CD4-positive, alpha-beta T cell treated with Interleukin-10 for 1 hour (primary cell): ENCODE data around the gene SHROOM3.

Experiments used
- DNase-seq: peaks from one replicate; pipeline ENCODE4 v3.0.0-alpha.2; 2020

SHROOM3 gene

GRCh38 chr4:76733068-76733771 lies 298.2 kb downstream of the SHROOM3 start:
- no peak for DNase-seq

DNA sequence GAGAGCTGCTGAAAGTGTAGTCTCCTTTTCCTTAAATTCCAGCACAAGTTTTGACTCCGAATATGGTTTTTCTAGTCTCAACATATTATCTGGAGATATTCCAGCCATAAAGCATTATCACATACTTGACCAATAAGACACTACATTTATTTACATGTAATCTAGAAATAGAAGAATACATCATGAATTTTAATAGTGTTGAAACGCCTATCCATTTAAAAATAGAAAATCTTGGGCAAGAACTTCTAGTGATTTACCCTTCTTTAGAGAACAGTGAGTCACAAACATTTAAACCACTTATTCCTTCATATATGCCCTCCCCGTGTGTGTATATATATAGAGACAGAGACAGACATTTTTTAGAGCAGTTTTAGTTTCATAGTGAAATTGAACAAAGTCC lies 301.4 kb downstream of the SHROOM3 start:
- no peak for DNase-seq

DNA sequence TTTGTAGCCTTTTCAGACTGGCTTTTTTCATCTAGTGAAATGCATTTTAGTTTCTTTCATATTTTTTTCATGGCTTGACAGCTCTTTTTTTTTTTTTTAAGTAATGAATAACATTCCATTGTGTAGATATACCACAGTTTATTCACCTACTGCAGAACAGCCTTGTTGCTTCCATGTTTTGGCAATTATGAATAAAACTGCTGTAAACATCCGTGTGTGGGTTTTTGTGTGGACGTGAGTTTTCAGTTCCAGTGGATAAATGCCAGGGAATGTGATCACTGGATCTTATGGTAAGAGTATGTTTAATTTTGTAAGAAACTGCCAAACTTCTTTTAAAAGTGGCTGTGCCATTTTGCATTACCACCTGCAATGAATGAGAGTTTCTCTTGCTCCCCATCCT lies 302.2 kb downstream of the SHROOM3 start:
- no peak for DNase-seq

DNA sequence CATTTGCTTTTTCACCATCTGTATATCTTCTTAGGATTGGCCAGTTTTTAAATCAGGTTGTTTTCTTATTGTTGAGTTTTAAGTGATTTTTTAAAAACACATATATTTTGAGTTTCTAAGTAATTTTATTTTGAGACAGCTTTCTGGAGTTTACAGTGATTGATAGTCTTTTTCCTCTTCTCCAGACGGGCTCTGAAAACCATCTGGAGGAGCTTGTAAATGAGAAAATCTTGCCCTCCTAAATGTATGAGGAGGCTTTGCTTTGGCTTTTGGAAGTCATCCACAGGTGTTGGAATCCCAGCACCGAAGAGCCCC lies 302.7 kb downstream of the SHROOM3 start:
- no peak for DNase-seq

DNA sequence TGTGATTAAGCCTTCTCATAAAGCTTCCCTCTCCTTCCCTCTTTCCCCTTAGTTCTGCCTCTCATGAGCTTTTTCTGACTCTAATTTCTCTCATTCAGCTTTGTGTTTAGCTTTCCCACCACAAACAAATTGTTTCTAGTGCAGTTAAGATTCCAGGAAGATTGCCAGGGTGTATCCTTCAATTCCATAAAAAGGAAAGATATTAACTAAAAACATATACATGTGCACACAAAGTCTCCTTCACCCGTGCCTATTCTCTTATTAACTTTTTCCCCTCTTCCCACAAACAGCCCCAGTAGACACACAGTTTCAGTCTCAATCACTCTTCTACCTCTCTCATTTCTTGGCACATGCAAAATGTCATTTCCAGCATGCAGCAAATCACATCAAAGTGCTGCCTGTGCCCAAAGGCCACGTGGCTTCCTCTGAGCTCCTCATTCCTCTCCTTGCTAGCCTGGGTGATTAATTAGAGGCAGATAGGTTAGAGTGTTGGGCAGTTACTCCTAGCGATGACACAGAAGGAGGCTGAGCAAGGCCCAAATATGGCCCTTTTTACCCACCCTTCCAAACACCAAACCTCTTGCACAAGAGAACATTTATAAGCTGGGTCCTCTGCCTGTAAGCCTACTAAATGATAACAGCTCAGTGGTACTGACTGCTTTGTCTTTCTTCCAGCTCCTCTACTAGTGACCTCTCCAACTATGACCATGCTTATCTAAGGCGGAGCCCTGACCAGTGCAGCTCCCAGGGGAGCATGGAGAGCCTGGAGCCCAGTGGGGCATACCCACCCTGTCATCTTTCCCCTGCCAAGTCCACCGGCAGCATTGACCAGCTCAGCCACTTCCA lies 303.3 kb downstream of the SHROOM3 start:
- DNase-seq, result no peak

- DNase-seq, result no peak
Observed at GRCh38 chr4:76740192-76740591, 305.2 kb downstream of the SHROOM3 start.

DNA sequence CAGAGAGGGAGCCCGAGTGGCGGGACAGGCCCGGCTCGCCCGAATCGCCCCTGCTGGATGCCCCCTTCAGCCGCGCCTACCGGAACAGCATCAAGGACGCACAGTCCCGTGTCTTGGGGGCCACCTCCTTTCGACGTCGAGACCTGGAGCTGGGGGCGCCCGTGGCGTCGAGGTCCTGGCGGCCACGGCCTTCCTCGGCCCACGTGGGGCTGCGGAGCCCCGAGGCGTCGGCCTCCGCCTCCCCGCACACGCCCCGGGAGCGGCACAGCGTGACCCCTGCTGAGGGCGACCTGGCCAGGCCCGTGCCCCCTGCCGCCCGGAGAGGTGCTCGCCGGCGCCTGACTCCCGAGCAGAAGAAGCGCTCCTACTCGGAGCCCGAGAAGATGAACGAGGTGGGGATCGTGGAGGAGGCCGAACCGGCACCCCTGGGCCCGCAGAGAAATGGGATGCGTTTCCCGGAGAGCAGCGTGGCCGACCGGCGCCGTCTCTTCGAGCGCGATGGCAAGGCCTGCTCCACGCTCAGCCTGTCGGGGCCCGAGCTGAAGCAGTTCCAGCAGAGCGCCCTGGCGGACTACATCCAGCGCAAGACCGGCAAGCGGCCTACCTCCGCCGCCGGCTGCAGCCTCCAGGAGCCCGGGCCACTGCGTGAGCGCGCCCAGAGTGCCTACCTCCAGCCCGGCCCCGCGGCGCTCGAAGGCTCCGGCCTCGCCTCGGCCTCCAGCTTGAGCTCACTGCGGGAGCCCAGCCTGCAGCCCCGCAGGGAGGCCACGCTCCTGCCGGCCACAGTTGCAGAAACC lies 306.0 kb downstream of the SHROOM3 start:
- DNase-seq, result no peak

- no peak for DNase-seq
Observed at GRCh38 chr4:76741663-76742020, 306.6 kb downstream of the SHROOM3 start.

DNA sequence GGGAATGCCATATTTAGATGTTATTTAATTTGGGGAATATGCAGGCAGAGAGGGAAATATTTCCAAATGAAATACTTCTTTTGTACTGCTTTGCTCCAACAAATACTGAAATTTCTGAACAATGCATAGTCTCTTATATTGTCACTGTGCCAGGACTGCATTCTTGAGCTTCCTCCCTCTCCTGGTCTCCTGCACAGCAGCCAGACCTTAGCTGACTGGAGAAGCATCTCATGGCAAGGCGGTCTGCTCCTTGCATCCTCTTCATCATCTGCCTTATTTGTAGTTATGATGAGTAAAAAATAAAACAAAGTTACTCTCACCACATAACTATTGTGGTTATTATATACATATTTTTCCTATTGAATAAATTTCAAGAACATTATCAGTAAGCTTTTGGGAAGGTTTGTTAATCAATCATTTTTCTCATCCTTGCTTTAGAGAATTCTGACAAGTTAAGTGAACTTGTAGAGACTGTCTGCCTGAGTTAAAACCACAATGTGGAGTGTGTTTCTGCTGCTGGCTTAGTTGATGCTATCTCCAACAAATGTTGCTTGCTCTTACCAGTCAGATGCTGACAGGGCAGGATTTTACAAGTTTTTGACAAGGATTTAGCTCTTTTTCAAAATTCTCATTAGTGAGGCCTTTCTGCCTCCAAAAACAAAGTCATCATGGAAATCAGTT lies 309.4 kb downstream of the SHROOM3 start:
- no peak for DNase-seq

DNA sequence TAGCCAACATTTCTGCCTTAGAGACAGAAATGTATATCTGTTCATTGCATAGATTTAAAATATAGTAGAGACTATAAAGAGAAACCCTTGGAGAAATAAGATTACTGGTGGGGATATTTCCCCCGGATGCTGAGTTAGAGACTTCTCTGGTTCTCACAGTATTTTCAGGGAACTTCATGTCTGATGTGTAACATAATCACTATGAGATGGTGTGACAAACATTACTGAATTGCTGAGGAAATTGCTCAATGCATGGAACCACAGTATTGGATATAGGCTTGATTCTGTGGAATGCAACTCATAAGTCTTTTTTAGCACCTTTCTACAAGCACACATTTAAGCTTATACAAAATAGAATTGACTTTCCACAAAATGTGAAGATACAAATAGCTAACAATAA lies 310.2 kb downstream of the SHROOM3 start:
- no peak for DNase-seq

- DNase-seq, result no peak
Observed at GRCh38 chr4:76747563-76747962, 312.5 kb downstream of the SHROOM3 start.

DNA sequence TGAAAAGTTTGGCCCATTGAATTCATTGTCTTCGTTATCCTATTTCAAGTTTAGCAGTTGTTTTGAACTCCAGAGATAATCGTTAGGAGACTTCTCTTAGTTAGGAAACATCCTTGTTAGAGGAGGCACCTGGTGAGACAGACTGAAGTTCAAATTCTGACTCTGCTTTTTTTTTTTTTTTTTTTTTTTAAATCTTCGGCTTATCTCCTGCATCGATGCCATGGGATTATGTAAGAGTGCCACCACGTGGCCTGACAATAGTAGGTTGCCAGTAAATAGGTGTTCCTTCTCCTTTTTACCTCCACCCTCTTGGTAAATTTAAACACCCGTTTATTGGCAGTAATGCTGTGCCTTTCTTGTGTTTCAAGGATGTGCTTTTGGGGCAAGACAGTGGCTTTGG lies 313.6 kb downstream of the SHROOM3 start:
- peak; percentile 7 for DNase-seq

GRCh38 chr4:76749355-76749754 lies 314.3 kb downstream of the SHROOM3 start:
- DNase-seq, result no peak

DNA sequence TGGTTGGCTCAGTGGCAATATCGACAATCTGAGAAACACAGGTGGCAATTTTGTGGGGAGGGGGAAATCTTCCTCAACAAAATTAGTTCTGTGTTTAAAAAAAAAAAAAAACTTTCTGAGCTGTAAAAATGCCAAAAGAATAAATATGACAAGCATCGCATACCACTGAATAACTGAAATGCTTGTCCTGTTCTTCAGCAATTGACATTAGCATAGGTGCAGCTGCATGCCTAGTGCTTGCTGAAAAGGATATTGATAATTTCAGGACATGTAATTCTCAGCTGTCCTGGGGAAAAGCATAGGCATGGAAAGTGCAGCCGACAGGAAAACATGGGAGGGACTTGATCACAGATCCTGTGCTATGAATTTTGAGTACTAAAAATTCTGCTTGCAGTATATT lies 315.7 kb downstream of the SHROOM3 start:
- no peak for DNase-seq

DNA sequence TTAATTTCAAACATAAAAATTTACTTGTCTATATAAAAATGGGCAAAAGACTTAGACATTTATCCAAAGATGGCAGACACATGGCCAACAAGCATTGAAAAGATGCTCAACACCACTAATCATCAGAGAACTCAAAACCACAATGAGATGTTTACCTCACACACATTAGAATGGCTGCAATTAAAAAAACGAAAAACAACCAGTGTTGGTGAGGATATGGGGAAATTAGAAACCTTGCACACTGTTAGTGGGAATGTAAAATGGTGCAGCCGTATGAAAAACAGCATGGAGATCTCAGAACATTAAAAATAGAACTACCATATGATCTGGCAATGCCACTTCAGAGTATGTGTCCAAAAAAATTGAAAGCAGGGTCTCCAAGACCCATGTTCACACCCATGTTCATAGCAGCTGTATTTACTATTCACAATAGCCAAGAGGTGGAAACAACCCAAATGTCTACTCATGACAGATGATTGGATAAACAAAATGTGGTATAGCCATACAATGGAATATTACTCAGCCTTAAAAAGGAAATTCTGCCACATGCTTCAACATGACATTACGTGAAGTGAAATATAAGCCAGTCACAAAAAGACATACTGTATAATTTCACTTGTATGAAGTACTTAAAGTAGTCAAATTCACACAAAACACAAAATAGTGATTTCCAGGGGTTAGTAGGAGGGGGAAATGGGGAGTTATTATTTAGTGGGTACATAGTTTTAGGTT lies 316.7 kb downstream of the SHROOM3 start:
- DNase-seq, result no peak

DNA sequence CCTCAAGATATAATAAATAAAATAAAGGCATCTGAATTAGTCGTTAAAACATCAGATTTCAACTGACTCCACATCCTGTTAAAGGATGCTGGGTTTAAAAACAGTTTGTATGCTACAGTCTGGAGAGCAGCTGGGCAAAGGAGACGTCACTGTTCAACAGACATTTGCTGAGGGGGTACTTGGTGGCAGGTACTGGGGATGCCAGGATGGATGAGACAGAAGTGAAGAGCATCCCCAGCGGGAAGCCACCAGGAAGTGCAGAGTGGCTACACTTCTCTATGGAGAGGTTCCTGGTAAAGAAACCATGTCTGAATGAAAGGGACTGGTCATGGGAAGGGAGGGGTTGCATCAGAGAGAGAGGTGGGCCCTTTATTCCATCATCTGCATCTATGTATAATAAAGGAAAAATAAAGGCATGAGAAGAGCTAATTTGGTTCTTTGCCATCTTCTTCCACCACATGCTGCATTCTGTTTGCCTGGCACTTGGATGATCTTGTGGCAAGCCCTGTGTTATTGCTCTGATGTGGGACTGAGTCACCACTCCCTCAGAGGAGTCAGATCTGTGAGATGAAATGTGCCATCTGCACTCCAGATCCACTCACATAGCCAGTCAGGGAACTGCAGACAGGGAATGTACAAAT lies 318.0 kb downstream of the SHROOM3 start:
- DNase-seq, result no peak

- DNase-seq, result no peak
Observed at GRCh38 chr4:76753814-76754213, 318.8 kb downstream of the SHROOM3 start.

DNA sequence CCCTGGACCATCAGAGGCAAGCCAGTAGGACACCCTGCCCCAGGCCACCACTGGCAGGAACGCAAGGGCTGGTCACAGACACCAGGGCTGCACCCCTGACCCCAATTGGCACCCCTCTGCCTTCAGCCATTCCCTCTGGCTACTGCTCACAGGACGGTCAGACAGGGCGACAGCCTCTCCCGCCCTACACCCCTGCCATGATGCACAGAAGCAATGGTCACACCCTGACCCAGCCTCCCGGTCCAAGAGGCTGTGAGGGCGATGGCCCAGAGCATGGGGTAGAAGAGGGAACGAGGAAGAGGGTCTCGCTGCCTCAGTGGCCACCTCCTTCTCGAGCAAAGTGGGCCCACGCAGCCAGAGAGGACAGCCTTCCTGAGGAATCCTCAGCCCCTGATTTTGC lies 319.4 kb downstream of the SHROOM3 start:
- DNase-seq, result no peak

GRCh38 chr4:76755756-76756155 lies 320.7 kb downstream of the SHROOM3 start:
- no peak for DNase-seq

GRCh38 chr4:76756416-76756815 lies 321.4 kb downstream of the SHROOM3 start:
- no peak for DNase-seq

DNA sequence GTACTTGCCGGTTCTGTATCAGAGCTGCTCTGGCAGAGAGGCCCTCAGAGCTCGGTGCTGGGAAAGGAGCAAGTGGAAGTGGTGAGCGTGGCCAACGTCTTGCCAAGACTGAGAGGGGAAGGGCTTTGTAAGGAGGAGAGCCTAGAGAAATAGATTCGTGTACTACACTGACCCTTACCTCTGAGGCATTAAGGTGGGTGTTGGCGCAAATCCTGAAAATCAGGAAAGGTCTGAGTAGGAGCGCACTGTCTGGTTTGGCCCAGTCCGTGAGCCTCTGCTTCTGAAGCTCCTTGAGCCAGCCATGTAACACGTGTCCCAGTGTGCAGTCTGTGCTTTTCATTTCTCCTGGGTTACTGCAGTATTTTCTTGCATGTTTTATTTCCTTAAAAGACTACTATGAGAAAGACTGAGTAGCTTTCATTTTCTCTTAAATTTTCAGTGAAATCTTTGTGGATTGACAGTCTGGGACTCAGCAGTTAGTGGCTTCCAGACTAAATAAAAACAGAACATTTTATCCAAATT lies 322.4 kb downstream of the SHROOM3 start:
- DNase-seq, result no peak
